ENCODE data around the gene CDK14.

GRCh38 chr7:91082038-91082437 lies 485.9 kb downstream of the CDK14 start:
- TF ChIP-seq FOXJ3 (CRISPR knock-in tag; IDR thresholded peaks at IDR 0.05; ENCODE audit: borderline replicate concordance): no peak
- TF ChIP-seq NFATC4 (CRISPR knock-in tag; IDR thresholded peaks at IDR 0.05): no peak
- TF ChIP-seq PRRX2 (CRISPR knock-in tag; IDR thresholded peaks at IDR 0.05): no peak
- no peak for TF ChIP-seq ZNF281 (CRISPR knock-in tag; IDR thresholded peaks at IDR 0.05)
- no peak for TF ChIP-seq ZNF263 (CRISPR knock-in tag; IDR thresholded peaks at IDR 0.05; ENCODE audit: low read depth)
- TF ChIP-seq CTCF (IDR thresholded peaks at IDR 0.05): no peak
